Measurements from ENCODE around the gene IL5RA.

DNA sequence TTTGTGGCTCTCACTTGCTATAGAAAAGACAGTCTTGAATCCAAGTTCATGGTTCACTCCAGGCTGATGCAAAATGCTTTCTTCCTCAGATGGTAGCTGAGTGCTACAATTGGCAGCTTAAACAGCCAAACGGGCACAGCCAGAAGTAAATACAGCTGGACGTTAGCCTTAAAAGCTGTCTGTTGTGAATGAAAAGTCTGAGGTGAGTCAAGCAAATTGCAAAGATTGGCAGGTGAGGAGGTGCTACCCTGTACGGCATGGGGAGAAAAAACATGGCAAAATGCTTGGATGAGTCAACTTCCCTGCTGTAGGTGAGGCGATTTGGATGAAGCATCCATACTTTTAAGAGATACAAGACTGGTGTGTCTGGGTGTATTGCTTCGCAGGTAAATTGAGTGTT, 40.5 kb downstream of the IL5RA start:
- TF ChIP-seq, protein P1, sequence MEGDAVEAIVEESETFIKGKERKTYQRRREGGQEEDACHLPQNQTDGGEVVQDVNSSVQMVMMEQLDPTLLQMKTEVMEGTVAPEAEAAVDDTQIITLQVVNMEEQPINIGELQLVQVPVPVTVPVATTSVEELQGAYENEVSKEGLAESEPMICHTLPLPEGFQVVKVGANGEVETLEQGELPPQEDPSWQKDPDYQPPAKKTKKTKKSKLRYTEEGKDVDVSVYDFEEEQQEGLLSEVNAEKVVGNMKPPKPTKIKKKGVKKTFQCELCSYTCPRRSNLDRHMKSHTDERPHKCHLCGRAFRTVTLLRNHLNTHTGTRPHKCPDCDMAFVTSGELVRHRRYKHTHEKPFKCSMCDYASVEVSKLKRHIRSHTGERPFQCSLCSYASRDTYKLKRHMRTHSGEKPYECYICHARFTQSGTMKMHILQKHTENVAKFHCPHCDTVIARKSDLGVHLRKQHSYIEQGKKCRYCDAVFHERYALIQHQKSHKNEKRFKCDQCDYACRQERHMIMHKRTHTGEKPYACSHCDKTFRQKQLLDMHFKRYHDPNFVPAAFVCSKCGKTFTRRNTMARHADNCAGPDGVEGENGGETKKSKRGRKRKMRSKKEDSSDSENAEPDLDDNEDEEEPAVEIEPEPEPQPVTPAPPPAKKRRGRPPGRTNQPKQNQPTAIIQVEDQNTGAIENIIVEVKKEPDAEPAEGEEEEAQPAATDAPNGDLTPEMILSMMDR (IDR thresholded peaks at IDR 0.05), result no peak
- no peak for TF ChIP-seq POLR2A (IDR thresholded peaks at IDR 0.05)
